ENCODE data around the gene HES5.

DNA sequence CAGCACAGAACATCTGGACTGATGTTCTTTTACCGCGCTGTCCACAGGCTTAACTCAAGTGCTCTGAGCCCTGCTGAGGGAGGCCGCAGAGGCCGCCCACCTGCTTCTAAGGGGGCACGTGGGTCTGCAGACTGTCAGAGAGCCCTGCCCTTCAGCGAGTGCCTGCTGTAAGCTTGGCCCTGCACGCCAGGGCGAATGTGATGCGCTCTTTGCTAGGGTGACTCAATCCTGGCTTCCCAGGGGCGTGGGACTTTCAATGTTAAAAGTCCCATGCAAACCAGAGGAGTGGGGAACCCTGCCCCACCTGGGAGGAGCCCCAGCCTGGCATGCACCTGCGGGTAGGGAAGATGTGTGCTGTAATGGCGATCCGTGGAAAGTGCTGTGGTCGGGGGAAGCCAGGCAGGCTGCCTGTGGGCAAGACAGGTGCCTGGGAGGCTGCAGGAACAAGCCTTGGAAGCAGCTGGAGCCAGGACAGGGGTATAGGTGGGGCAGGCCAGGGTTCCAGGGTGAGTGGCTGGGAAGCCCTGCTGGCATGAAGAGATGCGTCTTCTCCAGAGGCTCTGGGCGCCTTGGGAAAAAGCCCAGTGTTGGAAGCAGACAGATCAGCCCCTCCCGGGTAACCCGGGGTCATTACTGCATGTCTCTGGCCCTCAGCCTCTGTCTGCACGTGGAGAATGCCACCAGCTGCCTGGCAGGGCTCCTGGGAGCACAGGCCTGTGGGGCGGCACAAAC is 3.1 kb downstream of the HES5 start:
- TF ChIP-seq YY1 (IDR thresholded peaks at IDR 0.05; ENCODE audit: insufficient read depth, insufficient read length) = no peak
- TF ChIP-seq ZNF274 (IDR thresholded peaks at IDR 0.05; ENCODE audit: low read depth, low read length) = no peak

Measured in NT2/D1 (cell line).